Stimulated activated CD8-positive, alpha-beta memory T cell treated with anti-CD3 and anti-CD28 coated beads, Interleukin-7, amount 100 ng/mL, for 4 hours (primary cell): ENCODE data around the gene FGF2.

Source experiments
- DNase-seq, 2 donors: peaks; one replicate each; pipeline ENCODE4 v3.0.0-alpha.2; 2020; ENCODE audit warnings: low read depth in 2 of 2

FGF2 gene

GRCh38 chr4:122890147-122890795 lies 63.6 kb downstream of the FGF2 start:
- DNase-seq = no peak

DNA sequence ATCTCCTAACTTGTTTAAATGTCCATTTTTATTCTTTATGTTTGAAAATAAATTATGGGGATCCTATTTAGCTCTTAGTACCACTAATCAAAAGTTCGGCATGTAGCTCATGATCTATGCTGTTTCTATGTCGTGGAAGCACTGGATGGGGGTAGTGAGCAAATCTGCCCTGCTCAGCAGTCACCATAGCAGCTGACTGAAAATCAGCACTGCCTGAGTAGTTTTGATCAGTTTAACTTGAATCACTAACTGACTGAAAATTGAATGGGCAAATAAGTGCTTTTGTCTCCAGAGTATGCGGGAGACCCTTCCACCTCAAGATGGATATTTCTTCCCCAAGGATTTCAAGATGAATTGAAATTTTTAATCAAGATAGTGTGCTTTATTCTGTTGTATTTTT lies 68.2 kb downstream of the FGF2 start:
- no peak for DNase-seq

GRCh38 chr4:122895336-122895995 lies 68.8 kb downstream of the FGF2 start:
- DNase-seq = no peak

- no peak for DNase-seq
Measured at GRCh38 chr4:122896270-122896669, 69.6 kb downstream of the FGF2 start.

DNA sequence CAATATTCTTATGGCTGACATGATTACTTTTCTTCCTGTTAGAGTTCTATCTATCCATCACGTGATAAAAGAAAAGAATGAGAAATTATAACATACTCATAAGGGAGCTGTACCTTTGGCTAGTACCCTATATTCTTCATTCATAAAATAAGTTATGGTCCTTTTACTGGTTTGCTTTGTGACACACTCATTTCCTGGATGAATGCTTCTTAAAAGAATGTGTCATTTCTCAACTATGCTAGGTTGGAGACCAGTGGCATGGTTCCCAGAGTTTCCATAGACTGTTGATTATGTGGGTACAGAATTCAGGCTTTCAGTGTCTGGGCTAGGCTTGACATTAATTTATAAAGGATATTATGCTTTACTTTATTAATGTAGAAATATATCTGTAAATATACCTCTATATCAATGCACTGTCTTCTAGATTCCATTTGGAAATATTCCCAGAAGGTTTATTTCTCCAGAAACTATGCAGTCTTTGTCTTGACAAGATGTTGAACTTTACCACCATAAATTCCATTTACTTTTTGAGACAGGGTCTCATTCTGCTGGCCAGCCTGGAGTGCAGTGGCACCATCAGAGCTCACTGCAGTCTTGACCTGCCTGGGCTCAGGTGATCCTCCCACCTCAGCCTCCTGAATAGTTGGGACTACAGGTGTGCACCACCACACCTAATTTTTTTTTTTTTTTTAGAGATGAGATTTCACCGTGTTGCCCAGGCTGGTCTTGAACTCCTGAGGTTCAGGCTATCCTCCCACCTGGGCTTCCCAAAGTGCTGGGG lies 71.9 kb downstream of the FGF2 start:
- DNase-seq = no peak

- DNase-seq = no peak
Measured at GRCh38 chr4:122899682-122900081, 73.1 kb downstream of the FGF2 start.

- DNase-seq = no peak
Measured at GRCh38 chr4:122900314-122900713, 73.7 kb downstream of the FGF2 start.

DNA sequence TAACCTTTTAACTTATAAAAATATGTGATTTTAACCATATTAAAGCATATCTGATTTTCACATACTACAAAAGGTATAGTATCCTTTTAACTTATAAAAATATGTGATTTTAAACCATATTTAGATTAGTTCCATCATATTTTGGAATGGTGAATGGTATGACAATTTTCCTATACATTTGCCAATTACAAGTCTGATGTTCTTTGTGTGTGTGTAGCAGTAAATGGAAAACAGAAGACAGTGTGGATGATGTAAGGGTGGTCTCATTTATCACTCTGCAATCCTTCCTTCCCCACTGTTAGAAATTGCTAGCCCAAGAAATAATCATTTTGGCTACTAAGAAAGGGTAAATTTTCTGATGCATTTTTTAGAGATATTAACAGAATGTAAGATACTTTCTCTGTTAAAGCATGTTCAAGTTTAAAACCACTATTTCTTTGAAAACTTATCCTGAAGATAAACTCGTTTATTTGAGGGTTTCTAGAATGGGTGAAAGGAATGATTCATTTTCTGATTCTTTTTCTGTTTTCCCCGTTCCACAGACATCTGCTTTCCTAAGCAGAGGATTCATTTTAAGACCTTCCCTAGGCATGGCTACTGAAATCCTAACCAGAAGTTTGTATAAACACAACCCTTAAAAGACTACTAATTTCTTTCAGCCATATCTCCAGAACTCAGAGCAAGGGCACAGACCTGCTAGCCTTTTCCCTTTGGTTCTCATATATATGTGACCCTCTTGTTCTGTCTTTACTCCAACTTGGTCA lies 74.8 kb downstream of the FGF2 start:
- no peak for DNase-seq

DNA sequence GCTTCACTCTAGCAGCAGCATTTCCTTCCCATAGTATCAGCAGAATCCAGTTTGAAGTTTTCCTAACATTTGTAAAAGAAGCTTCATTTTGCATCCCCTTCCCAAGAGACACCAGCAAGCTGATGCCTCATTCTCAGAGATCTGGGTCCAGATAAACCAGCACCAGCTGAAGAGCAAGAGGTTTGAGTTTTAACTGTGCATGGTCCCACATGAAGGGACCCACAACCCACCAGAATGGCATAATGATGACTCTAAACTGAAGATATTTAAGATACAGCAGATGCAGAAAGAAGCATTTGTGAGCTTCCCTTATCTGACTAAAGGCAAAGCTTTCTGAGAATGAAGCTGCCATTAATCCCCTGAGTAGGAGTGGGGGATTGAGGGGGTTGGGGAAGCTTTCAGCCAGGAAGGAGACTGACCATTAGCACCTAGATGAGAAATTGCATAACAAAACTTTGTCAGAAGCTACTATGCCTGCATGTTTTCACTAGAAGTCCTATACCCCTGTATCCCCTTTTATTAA lies 77.2 kb downstream of the FGF2 start:
- no peak for DNase-seq

GRCh38 chr4:122906859-122907305 lies 80.3 kb downstream of the FGF2 start:
- DNase-seq = no peak

GRCh38 chr4:122908223-122908622 lies 81.6 kb downstream of the FGF2 start:
- DNase-seq = no peak

DNA sequence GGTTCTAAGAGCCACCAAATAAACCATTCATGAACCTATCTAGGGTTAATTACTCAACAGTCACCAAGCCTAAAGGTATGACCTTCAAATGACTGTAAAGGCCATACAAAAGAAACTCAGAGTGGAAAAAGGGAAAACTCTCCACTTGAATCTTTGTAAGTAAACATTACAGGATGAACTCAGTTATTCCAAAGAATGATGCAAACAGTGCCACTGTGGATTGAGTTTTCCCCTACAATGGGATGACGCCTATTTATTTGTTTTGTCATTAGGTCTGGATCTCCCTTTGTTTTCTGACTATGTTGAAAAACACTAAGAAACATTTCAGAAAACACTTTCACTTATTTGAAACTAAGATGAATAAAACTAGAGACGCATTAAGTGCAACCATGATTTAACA lies 83.1 kb downstream of the FGF2 start:
- no peak for DNase-seq

DNA sequence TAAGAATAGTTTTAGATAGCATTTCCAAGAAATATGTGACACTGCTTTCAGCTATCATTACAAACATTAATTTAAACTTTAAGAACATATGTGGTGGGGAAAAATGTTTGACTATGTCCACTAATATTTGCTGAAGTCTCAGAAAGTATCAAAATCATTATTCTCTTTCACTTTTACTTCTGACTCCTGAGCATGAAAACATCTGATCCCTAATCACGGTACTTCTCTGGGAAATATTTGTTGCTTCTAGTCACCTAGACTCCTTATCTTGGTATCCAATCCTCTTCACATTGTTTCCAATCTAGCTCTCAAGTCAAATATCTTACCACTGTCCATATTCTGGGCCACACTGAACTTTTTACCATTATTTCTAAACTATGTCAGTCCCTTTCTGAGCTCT lies 85.0 kb downstream of the FGF2 start:
- DNase-seq = no peak

GRCh38 chr4:122912810-122913575 lies 86.4 kb downstream of the FGF2 start:
- DNase-seq = no peak

DNA sequence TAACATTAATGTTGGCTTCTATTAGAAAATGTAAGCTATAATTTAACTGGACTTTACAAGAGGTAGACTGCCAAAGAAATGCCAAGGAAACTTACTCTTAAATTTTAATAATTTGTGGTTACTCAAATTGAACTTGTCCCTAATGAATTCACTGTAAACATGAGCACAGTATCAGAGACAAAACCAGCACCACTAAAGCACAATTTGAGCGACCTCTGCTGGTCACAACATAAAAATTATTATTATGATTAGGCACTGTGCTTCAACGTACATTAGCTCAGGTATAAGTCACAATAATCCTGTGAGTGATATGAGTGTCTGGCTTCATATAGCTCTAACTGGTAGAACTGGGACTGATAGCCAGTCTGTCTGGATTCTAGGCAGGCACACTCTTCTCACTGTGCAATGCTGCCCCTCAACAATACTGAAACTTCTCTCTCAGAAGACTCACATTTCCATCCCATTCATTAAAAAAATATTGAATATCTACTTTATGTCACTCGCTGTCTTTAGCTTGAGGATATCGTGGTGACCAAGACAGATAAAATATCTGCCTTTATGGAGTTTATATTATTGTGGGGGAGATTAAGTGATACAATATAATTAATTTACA lies 87.8 kb downstream of the FGF2 start:
- DNase-seq = no peak

- no peak for DNase-seq
Measured at GRCh38 chr4:122914938-122915337, 88.3 kb downstream of the FGF2 start.

DNA sequence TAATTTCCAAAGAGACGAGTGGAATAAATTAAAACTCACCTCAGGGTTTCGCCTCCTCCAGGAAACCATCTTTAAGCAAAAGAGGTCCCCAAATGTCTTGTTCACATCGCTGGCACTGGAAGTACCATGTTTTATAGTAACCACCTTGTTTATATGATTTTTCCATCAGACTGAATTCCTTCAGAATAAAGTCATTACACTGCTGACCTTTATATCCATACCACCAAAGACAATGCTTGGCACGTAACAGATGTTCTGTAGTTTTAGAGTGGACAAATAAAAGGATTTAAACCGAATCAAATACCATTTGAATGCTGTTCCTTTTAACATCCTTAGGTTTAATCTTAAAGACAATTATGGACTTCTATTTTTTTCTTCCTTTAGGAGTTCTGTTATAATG lies 91.1 kb downstream of the FGF2 start:
- no peak for DNase-seq

DNA sequence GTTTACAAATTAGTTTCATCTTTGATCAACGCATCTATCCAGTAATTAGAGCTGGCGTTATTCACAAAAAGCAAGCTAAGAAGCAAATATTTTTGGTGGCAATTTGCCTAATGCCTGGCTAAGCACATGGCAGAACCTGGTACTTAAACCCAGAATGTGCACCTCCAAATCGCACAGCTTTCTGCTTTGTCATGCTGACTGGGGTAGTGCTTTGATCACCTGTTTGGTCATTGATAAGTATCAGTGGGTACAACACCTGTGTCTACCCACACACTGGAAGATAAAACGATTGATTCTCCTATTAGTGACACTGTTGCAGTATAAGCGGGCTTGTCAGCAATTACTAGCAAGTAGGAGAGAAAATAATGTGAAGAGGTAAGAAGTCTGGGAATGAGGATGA lies 93.8 kb downstream of the FGF2 start:
- DNase-seq = no peak

DNA sequence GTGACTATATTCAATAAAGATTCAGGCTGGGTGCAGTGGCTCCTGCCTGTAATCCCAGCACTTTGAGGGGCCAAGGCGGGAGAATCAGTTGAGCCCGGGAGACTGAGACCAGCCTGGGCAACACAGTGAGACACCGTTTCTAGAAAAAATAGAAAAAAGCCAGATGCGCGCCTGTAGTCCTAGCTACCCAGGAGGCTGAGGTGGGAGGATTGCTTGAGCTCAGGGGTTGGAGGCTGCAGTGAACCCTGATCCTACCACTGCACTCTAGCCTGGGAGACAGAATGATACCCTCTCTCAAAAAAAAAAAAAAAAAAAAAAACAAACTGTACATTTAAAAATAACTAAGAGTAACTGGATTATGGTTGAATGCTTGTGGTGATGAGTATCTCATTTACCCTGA lies 94.7 kb downstream of the FGF2 start:
- DNase-seq = no peak

GRCh38 chr4:122921971-122922876 lies 95.6 kb downstream of the FGF2 start, which contains the start of gene NUDT6:
TSS of gene NUDT6 (minus strand) at chr4:122922597. CDS start at chr4:122922572, 25 bp downstream.
- DNase-seq = peak in 1 of 2 donors; percentile 22
